Measurements from ENCODE around the gene ABTB2.

Gene ABTB2

DNA sequence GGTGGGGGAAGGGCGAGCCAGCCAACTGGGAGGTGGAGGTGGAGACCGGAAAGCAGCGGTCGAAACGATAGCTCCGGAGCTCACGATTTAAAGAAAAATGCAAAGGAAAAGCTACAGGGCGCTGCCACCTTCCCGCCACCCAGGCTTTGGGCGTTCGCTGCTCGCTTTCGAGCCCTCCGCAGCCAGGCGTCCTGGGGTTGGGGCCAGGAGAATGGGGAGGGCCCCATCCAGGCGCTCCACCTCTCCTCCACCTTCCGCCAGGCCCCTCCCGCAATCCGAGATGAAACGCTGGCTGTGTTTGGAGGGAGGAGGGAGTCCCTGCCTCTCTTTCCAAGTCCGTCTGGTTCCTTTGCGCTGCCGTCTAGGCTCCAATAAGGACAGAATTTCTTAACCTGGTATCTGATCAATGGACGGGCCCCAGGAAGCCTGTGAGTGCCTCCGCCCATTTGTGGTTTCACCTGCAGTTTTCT is 483 bp upstream of the ABTB2 start:
- no peak overlapping the region for H4K8ac ChIP-seq (ENCODE audit: low read depth, low read length)
- H3K4me2 ChIP-seq (ENCODE audit: insufficient read depth, low read length, poor library complexity, severe bottlenecking) = peak overlapping the region; percentile 99
- no CpG with 5 or more reads among the region's 25 CpGs for WGBS, 2 donors (ENCODE audit: extremely low coverage in 2 of 2, insufficient read length in 2 of 2, insufficient replicate concordance in 1 of 2)
- no peak overlapping the region for H2BK5ac ChIP-seq (ENCODE audit: low read length)
- no peak overlapping the region for H2BK12ac ChIP-seq (ENCODE audit: low read length)
- H3K23ac ChIP-seq (ENCODE audit: low read depth, low read length, poor library complexity) = peak overlapping the region; percentile 44
- peak overlapping the region; percentile 38 for H2BK15ac ChIP-seq (ENCODE audit: low read length)
- peak; percentile 67 for DNase-seq (ENCODE audit: low spot score)
- H3K27ac ChIP-seq (replicated peaks; ENCODE audit: low read length) = no peak overlapping the region
- peak overlapping the region; percentile 98 for H2AFZ ChIP-seq (ENCODE audit: low read length)
- peak overlapping the region; percentile 66 for H3K9ac ChIP-seq (ENCODE audit: low read depth, low read length, poor library complexity)
- H3K36me3 ChIP-seq (replicated peaks in 1 of 2; ENCODE audit: control insufficient read depth in 2 of 2, insufficient read depth in 2 of 2, low read length in 2 of 2) = no peaks in the 10 kb centered on the region
- no peak overlapping the region for H2BK120ac ChIP-seq (ENCODE audit: low read depth, low read length)
- H3K9me3 ChIP-seq (replicated peaks in 1 of 2; ENCODE audit: control insufficient read depth in 2 of 2, insufficient read depth in 1 of 2, low read depth in 1 of 2, low read length in 2 of 2) = no peaks in the 10 kb centered on the region
- no peaks in the 10 kb centered on the region for H3K79me1 ChIP-seq (ENCODE audit: low read depth, low read length)
- H2AK5ac ChIP-seq (ENCODE audit: low read depth, low read length) = no peak overlapping the region
- peak overlapping the region; percentile 60 to 76 for H3K4me3 ChIP-seq (ENCODE audit: low read length in 2 of 2)
- peaks cover 15 to 18% of the 10 kb centered on the region in 2 donors for H3K4me1 ChIP-seq (ENCODE audit: control insufficient read depth in 2 of 2, insufficient read depth in 1 of 2, low read depth in 1 of 2, low read length in 2 of 2)
- no peak overlapping the region for H3K4ac ChIP-seq (ENCODE audit: low read length)
- peak overlapping the region; percentile 93 for H3K18ac ChIP-seq (ENCODE audit: low read length)
- no peak overlapping the region for H4K91ac ChIP-seq (ENCODE audit: low read depth, low read length, poor library complexity)
- H3K27me3 ChIP-seq (ENCODE audit: control insufficient read depth in 3 of 3, insufficient read depth in 3 of 3, low read depth in 1 of 3, low read length in 3 of 3) = peaks cover 3 to 29% (median 5%) of the 10 kb centered on the region in 3 experiments
- H3K14ac ChIP-seq (ENCODE audit: low read length) = no peak overlapping the region

DNA sequence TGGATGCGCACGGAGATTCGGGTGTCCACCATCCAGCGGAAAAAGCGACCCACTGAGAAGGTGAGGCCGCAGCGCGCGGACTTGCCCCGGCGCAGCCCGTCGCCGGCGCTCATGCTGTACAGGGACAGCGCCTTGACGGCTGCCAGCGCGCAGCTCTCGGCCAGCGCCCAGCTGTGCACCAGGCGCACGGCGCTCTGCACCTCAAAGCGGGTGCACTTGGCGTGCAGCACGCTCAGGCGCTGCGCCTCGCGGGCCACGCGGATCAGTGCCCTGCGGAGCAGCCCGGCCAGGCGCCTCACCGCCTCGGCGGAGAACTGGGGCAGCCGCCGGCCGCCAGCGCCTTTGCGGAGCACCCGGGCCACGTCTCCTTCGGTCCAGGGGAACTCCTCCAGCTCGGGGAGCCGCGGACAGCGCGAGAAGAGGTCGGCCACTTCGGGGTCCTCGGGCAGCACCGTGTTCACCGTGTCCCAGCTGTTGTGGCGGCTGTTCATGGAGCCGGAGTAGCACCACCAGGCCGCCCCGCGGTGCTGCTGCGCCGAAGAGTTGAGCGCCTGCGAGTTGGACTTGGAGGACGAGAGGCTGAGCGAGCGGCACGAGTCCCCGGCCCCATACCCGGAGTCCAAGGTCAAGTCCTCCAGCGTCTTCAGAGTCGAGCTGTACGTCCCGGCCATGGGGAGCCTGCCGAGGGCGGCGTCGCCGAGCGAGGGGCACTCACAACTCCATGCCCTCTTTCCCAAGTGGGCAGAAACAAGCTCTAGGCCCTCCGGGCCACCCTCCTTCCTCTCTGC is 703 bp downstream of the ABTB2 start:
- Histone ChIP-seq H3K18ac (ENCODE audit: low read length) (peak overlapping the region; percentile 89), H3K79me1 (ENCODE audit: low read depth, low read length) (no peaks in the 10 kb centered on the region), H3K27me3 (ENCODE audit: control insufficient read depth in 3 of 3, insufficient read depth in 3 of 3, low read depth in 1 of 3, low read length in 3 of 3) (peaks cover 3 to 29% (median 5%) of the 10 kb centered on the region in 3 experiments), H3K4me3 (ENCODE audit: low read length in 2 of 2) (peak overlapping the region; percentile 66 to 77), H3K4me1 (ENCODE audit: control insufficient read depth in 2 of 2, insufficient read depth in 1 of 2, low read depth in 1 of 2, low read length in 2 of 2) (peaks cover 15 to 18% of the 10 kb centered on the region in 2 donors), H3K9ac (ENCODE audit: low read depth, low read length, poor library complexity) (peak overlapping the region; percentile 82), H3K4ac (ENCODE audit: low read length) (no peak overlapping the region), H2BK15ac (ENCODE audit: low read length) (no peak overlapping the region), H3K14ac (ENCODE audit: low read length) (no peak overlapping the region), H2AK5ac (ENCODE audit: low read depth, low read length) (no peak overlapping the region), H3K9me3 (replicated peaks in 1 of 2; ENCODE audit: control insufficient read depth in 2 of 2, insufficient read depth in 1 of 2, low read depth in 1 of 2, low read length in 2 of 2) (no peaks in the 10 kb centered on the region), H2BK120ac (ENCODE audit: low read depth, low read length) (no peak overlapping the region), H3K27ac (replicated peaks; ENCODE audit: low read length) (no peak overlapping the region), H3K4me2 (ENCODE audit: insufficient read depth, low read length, poor library complexity, severe bottlenecking) (peak overlapping the region; percentile 95), H4K8ac (ENCODE audit: low read depth, low read length) (no peak overlapping the region), H2BK5ac (ENCODE audit: low read length) (peak overlapping the region; percentile 21), H4K91ac (ENCODE audit: low read depth, low read length, poor library complexity) (no peak overlapping the region), H3K36me3 (replicated peaks in 1 of 2; ENCODE audit: control insufficient read depth in 2 of 2, insufficient read depth in 2 of 2, low read length in 2 of 2) (no peaks in the 10 kb centered on the region), H2AFZ (ENCODE audit: low read length) (peak overlapping the region; percentile 93), H3K23ac (ENCODE audit: low read depth, low read length, poor library complexity) (peak overlapping the region; percentile 18), H2BK12ac (ENCODE audit: low read length) (no peak overlapping the region)
- peak; percentile 54 for DNase-seq (ENCODE audit: low spot score)
- WGBS, 2 donors (ENCODE audit: extremely low coverage in 2 of 2, insufficient read length in 2 of 2, insufficient replicate concordance in 1 of 2) = no CpG with 5 or more reads among the region's 83 CpGs

DNA sequence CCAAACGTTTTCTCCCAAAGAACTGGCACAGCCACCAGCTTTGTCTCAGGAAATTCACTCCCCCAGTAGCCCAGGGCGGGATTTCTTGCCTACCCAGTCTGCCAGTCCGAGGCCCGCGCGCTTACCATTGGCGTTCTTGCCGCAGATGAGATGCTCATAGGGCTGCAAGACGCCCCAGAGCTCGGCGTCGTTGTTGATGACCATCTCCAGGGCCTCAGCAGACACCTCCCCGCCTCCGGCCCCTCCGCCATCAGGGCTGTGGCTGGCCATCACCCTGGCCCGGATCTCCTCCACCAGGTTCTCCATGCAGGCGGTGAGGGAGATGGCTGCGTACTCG is 1.3 kb downstream of the ABTB2 start:
- H3K14ac ChIP-seq (ENCODE audit: low read length) = no peak overlapping the region
- H2AFZ ChIP-seq (ENCODE audit: low read length) = peak overlapping the region; percentile 93
- H3K4me2 ChIP-seq (ENCODE audit: insufficient read depth, low read length, poor library complexity, severe bottlenecking) = peak overlapping the region; percentile 95
- H3K9me3 ChIP-seq (replicated peaks in 1 of 2; ENCODE audit: control insufficient read depth in 2 of 2, insufficient read depth in 1 of 2, low read depth in 1 of 2, low read length in 2 of 2) = no peaks in the 10 kb centered on the region
- H3K23ac ChIP-seq (ENCODE audit: low read depth, low read length, poor library complexity) = peak overlapping the region; percentile 16
- H3K4me3 ChIP-seq (ENCODE audit: low read length in 2 of 2) = peak overlapping the region; percentile 66 to 77
- no peak for DNase-seq (ENCODE audit: low spot score)
- H3K4me1 ChIP-seq (ENCODE audit: control insufficient read depth in 2 of 2, insufficient read depth in 1 of 2, low read depth in 1 of 2, low read length in 2 of 2) = peaks cover 15 to 18% of the 10 kb centered on the region in 2 donors
- peak overlapping the region; percentile 21 for H2BK5ac ChIP-seq (ENCODE audit: low read length)
- H2BK120ac ChIP-seq (ENCODE audit: low read depth, low read length) = no peak overlapping the region
- H3K27me3 ChIP-seq (ENCODE audit: control insufficient read depth in 3 of 3, insufficient read depth in 3 of 3, low read depth in 1 of 3, low read length in 3 of 3) = peaks cover 3 to 29% (median 5%) of the 10 kb centered on the region in 3 experiments
- no CpG with 5 or more reads among the region's 19 CpGs for WGBS, 2 donors (ENCODE audit: extremely low coverage in 2 of 2, insufficient read length in 2 of 2, insufficient replicate concordance in 1 of 2)
- H3K9ac ChIP-seq (ENCODE audit: low read depth, low read length, poor library complexity) = no peak overlapping the region
- no peak overlapping the region for H2AK5ac ChIP-seq (ENCODE audit: low read depth, low read length)
- no peak overlapping the region for H3K4ac ChIP-seq (ENCODE audit: low read length)
- no peaks in the 10 kb centered on the region for H3K36me3 ChIP-seq (replicated peaks in 1 of 2; ENCODE audit: control insufficient read depth in 2 of 2, insufficient read depth in 2 of 2, low read length in 2 of 2)
- no peak overlapping the region for H2BK12ac ChIP-seq (ENCODE audit: low read length)
- H3K79me1 ChIP-seq (ENCODE audit: low read depth, low read length) = no peaks in the 10 kb centered on the region
- no peak overlapping the region for H3K27ac ChIP-seq (replicated peaks; ENCODE audit: low read length)
- H2BK15ac ChIP-seq (ENCODE audit: low read length) = no peak overlapping the region
- H4K8ac ChIP-seq (ENCODE audit: low read depth, low read length) = no peak overlapping the region
- no peak overlapping the region for H4K91ac ChIP-seq (ENCODE audit: low read depth, low read length, poor library complexity)
- H3K18ac ChIP-seq (ENCODE audit: low read length) = no peak overlapping the region

DNA sequence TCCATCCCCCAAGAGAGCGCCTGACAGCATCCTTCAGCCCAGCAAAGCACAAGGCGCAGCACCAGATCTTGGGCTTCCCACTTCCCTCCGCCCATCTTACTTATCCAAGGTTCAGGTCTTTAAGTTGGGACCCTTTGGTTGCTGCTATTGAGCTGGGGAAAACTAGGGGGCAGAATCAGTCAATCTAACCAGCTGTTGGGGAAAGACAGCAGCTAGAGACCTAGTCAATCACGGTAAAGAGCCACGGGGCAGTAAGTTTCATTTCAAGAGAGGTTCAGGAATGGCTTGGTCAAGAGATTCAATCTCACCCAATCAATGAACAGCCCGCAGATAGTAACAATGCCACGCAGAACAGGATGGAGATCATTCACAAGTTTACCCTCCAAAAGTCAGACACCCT is 1.7 kb downstream of the ABTB2 start:
- no CpG with 5 or more reads among the region's 7 CpGs for WGBS, 2 donors (ENCODE audit: extremely low coverage in 2 of 2, insufficient read length in 2 of 2, insufficient replicate concordance in 1 of 2)

More for the DNA sequence above, 1.7 kb downstream of the ABTB2 start:
- Histone ChIP-seq H3K79me1 (ENCODE audit: low read depth, low read length) (no peaks in the 10 kb centered on the region), H4K91ac (ENCODE audit: low read depth, low read length, poor library complexity) (no peak overlapping the region), H3K9ac (ENCODE audit: low read depth, low read length, poor library complexity) (no peak overlapping the region), H3K4ac (ENCODE audit: low read length) (no peak overlapping the region), H2BK5ac (ENCODE audit: low read length) (no peak overlapping the region), H3K23ac (ENCODE audit: low read depth, low read length, poor library complexity) (no peak overlapping the region), H2BK12ac (ENCODE audit: low read length) (no peak overlapping the region), H3K4me1 (ENCODE audit: control insufficient read depth in 2 of 2, insufficient read depth in 1 of 2, low read depth in 1 of 2, low read length in 2 of 2) (peaks cover 15 to 18% of the 10 kb centered on the region in 2 donors), H2BK120ac (ENCODE audit: low read depth, low read length) (no peak overlapping the region), H3K9me3 (replicated peaks in 1 of 2; ENCODE audit: control insufficient read depth in 2 of 2, insufficient read depth in 1 of 2, low read depth in 1 of 2, low read length in 2 of 2) (no peaks in the 10 kb centered on the region), H3K36me3 (replicated peaks in 1 of 2; ENCODE audit: control insufficient read depth in 2 of 2, insufficient read depth in 2 of 2, low read length in 2 of 2) (no peaks in the 10 kb centered on the region), H3K4me3 (ENCODE audit: low read length in 2 of 2) (peak overlapping the region in 1 of 2 donors; percentile 66), H3K27me3 (ENCODE audit: control insufficient read depth in 3 of 3, insufficient read depth in 3 of 3, low read depth in 1 of 3, low read length in 3 of 3) (peaks cover 3 to 29% (median 5%) of the 10 kb centered on the region in 3 experiments), H2AFZ (ENCODE audit: low read length) (peak overlapping the region; percentile 93), H3K4me2 (ENCODE audit: insufficient read depth, low read length, poor library complexity, severe bottlenecking) (peak overlapping the region; percentile 95), H2AK5ac (ENCODE audit: low read depth, low read length) (no peak overlapping the region), H3K18ac (ENCODE audit: low read length) (no peak overlapping the region), H2BK15ac (ENCODE audit: low read length) (no peak overlapping the region), H3K14ac (ENCODE audit: low read length) (no peak overlapping the region), H4K8ac (ENCODE audit: low read depth, low read length) (no peak overlapping the region), H3K27ac (replicated peaks; ENCODE audit: low read length) (no peak overlapping the region)
- no peak for DNase-seq (ENCODE audit: low spot score)
